ENCODE results near the gene UBAP1L. TPM values are rescaled to one million over a fixed set of nuclear protein-coding genes. Genes with fewer than 3 reads are reported as not detected.

The UBAP1L gene
- total RNA-seq, 8 experiments from 2014 or later: 1.5 to 5.6 (median 3.9) TPM

Other genes starting within 250 kb of the UBAP1L start
- 1 to 10 TPM; 1.0 to 7.7 (median 3.4) TPM for gene ANKDD1A, start 203.3 kb downstream of the UBAP1L start, total RNA-seq
- 10 to 100 TPM; 50.6 to 75.7 (median 64.4) TPM for gene SPG21, start 125.3 kb downstream of the UBAP1L start, total RNA-seq
- 10 to 100 TPM in 4 of 8 experiments, 1 to 10 TPM in 4; 7.9 to 23.5 (median 10.4) TPM for gene MTFMT, start 85.6 kb downstream of the UBAP1L start, total RNA-seq
- gene SLC51B, start 69.8 kb downstream of the UBAP1L start, total RNA-seq: 1 to 10 TPM in 3 of 8 experiments, under 1 TPM in 2, not detected in 3; 0.27 to 3.1 (median 1.3) TPM
- under 1 TPM in 5 of 8 experiments, not detected in 3; 0.05 to 0.73 (median 0.15) TPM for gene RASL12, start 47.2 kb downstream of the UBAP1L start, total RNA-seq
- under 1 TPM in 5 of 8 experiments, not detected in 3; 0.10 to 0.28 (median 0.18) TPM for gene KBTBD13, start 38.5 kb downstream of the UBAP1L start, total RNA-seq
- gene PDCD7, start 18.6 kb upstream of the UBAP1L start, total RNA-seq: 10 to 100 TPM; 13.4 to 20.9 (median 17.5) TPM
- 10 to 100 TPM; 25.5 to 76.3 (median 31.0) TPM for gene CLPX, start 70.1 kb upstream of the UBAP1L start, total RNA-seq
- gene CILP, start 96.3 kb upstream of the UBAP1L start, total RNA-seq: 10 to 100 TPM in 1 of 8 experiments, 1 to 10 TPM in 1, under 1 TPM in 6; 0.16 to 15.0 (median 0.39) TPM
- gene PARP16, start 171.7 kb upstream of the UBAP1L start, total RNA-seq: 10 to 100 TPM in 3 of 8 experiments, 1 to 10 TPM in 5; 2.7 to 15.3 (median 6.7) TPM
- under 1 TPM; under 0.01 TPM for gene RNU5A-1, start 180.9 kb upstream of the UBAP1L start, total RNA-seq
- under 1 TPM; under 0.01 TPM for gene RNU5B-1, start 189.5 kb upstream of the UBAP1L start, total RNA-seq

Data from motor neuron (in vitro differentiated cells).